ENCODE data around the gene TBC1D17.

Gene TBC1D17

GRCh38 chr19:49847731-49848696, 29.5 kb upstream of the TBC1D17 start:
- FAIRE-seq, result peak; percentile 86
- DNase-seq (ENCODE audit: low spot score), result peak; percentile 72

DNA sequence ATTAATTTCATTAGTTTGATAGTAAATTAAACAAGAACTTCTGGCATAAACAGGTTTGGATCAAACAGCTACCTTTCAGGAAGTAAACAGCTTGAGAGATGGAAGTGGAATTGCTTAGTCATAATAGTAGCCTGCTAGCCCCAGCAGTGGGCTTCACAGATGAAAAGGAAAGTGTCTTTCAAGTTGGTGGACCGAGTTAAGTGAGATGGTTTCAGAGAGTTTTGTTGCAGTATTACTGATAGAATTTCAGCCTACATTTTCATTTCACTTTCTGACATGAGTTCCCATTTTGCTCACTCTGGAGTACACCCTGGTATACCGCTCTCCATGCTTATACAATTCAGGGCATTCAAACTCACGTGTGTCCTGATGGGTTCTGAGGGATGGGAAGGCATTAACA, 28.6 kb upstream of the TBC1D17 start:
- DNase-seq (ENCODE audit: low spot score) (no peak), FAIRE-seq (no peak)

DNA sequence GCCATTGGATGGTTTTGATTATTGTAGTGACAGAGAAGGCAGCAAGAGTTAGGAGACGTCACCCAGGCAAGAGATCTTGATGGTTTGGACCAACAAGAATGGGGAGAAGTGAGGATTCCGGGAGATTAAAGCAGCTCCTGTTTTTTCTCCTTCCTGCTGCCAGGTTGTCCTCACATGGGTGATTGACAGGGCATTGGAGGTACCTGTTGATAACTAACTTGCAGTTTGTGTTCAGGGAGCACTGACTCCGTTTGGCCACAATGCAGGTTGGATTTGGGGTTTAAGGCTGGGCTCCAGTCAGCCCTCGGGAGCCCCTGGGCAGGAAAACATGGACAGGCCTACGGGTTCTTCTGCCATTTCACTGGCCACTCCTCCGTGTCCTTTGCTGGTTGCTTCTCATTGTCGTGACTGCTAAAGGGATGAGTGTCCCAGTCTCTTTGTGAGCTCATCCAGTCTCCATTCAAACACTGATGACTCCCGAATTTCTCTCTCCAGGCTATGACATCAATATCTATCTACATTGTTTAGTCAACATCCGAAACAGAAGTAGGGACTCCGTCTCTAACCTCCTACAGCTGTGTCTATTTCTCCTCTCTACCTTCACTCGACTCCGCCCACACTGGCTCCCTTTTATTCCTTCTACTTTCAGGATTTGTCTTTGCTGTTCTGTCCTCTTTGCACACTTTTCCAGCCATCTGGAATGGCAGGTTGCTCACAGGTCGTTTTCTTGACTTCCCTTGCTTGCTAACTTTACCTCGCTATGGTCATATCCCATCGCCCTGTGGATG, 27.9 kb upstream of the TBC1D17 start:
- DNase-seq (ENCODE audit: low spot score) (no peak), FAIRE-seq (no peak)

- FAIRE-seq, result no peak
- no peak for DNase-seq (ENCODE audit: low spot score)
Measured at GRCh38 chr19:49850221-49850486, 27.3 kb upstream of the TBC1D17 start.

GRCh38 chr19:49850487-49851342, 26.8 kb upstream of the TBC1D17 start, which contains the start of gene PTOV1:
TSS of gene PTOV1 (plus strand) at chr19:49851159.
- no peak for FAIRE-seq
- peak; percentile 68 for DNase-seq (ENCODE audit: low spot score)

GRCh38 chr19:49851456-49852259, 25.8 kb upstream of the TBC1D17 start:
- DNase-seq (ENCODE audit: low spot score) (no peak), FAIRE-seq (no peak)

GRCh38 chr19:49852631-49853126, 24.8 kb upstream of the TBC1D17 start:
- no peak for DNase-seq (ENCODE audit: low spot score)
- FAIRE-seq, result no peak

- DNase-seq (ENCODE audit: low spot score), result no peak
- no peak for FAIRE-seq
Measured at GRCh38 chr19:49853852-49854377, 23.6 kb upstream of the TBC1D17 start.

- FAIRE-seq, result no peak
- no peak for DNase-seq (ENCODE audit: low spot score)
Measured at GRCh38 chr19:49854378-49855263, 22.9 kb upstream of the TBC1D17 start.

- no peak for DNase-seq (ENCODE audit: low spot score)
- no peak for FAIRE-seq
Measured at GRCh38 chr19:49855277-49855675, 22.2 kb upstream of the TBC1D17 start.

- DNase-seq (ENCODE audit: low spot score) (no peak), FAIRE-seq (no peak)
Measured at GRCh38 chr19:49855676-49856573, 21.6 kb upstream of the TBC1D17 start.

DNA sequence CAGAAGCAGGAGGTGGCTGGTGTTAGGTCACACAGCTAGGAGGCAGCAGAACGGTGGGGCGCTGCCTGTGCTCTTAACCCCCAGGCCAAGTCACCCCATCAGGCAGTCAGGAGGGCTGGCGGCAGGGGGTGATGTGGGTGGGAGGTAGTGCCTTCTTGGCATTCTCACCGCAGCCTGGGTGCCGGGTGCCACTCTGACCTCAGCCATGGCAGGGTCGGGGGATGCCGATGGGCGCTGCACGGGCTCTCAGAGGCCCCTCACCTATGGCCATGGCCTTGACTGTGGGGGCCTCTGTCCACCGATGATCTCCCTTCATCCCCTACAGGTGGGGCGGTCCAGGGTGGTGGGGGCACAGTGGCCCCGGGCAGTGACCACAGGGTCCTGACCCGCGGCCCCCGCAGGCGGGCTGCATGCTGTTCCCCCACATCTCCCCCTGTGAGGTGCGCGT, 20.9 kb upstream of the TBC1D17 start:
- FAIRE-seq (no peak), DNase-seq (ENCODE audit: low spot score) (no peak)

GRCh38 chr19:49857061-49857837, 20.3 kb upstream of the TBC1D17 start:
- no peak for FAIRE-seq

DNA sequence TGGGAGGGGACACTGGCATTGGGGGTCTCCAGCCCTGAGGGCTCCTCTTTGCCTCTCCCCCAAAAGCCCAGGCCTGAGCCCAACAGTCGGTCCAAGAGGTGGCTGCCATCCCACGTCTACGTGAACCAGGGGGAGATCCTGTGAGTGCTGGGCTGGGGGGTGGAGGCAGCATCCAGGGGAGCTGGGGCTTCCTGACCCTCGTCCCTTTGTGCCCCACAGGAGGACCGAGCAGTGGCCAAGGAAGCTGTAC, 19.7 kb upstream of the TBC1D17 start:
- FAIRE-seq (no peak), DNase-seq (ENCODE audit: low spot score) (no peak)

More at GRCh38 chr19:49857061-49857837, 20.3 kb upstream of the TBC1D17 start:
- DNase-seq (ENCODE audit: low spot score), result no peak

- FAIRE-seq, result no peak
Measured at GRCh38 chr19:49858088-49858985, 19.2 kb upstream of the TBC1D17 start.

DNA sequence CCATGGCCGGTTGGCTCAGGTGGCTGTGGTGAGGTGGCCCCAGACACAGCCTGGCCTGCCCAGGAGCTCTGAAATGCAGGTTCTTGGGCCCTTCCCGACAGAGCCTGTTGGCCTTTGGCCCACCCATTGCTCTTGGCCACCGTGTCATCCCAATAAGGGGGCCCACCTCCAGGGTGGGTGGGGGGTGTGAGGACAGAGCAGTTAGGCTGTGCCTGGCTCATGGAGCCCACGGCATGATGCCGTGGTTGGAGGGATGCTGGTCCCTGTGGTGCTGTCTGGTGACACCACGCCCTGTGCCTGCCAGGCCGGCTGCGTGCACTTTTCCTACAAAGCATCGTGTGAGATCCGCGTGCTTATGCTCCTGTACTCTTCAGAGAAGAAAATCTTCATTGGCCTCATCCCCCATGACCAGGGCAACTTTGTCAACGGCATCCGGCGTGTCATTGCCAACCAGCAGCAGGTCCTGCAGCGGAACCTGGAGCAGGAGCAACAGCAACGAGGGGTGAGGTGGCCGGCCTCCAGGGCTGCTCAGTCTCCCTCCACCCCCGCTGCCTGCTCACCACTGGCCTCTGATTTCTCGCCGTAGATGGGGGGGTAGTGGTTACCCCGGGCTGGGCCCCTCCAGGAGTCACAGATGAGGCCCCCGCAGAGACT, 17.7 kb upstream of the TBC1D17 start:
- DNase-seq (ENCODE audit: low spot score), result no peak
- no peak for FAIRE-seq

More at GRCh38 chr19:49858088-49858985, 19.2 kb upstream of the TBC1D17 start:
- DNase-seq (ENCODE audit: low spot score), result peak; percentile 53

Measured in RCC 7860 (cell line).